Bone marrow (tissue), 2 donors: ENCODE data around the gene GATAD2A.

Experiments used
- DNase-seq, 2 donors: peaks; one replicate each; lab custom pipeline; 2025; lab: John Stamatoyannopoulos, UW

The GATAD2A gene

DNA sequence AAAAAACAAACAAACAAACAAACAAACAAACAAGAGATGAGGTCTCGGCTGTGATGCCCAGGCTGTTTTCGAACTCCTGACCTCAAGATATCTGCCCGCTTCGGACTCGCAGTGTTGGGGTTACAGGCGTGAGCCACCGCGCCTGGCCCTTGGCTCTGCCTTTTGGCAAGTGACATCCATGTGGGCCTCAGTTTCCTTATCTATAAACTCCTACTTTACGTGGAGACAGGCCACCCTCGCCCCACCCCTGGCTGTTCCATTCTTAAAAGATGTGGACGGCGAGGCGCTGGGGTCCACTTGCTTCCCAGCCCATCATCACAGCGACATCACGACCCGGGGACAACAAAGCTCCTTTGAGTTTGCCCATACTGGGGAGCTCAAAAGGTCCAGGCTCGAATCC is 108.2 kb downstream of the GATAD2A start:
- no peak for DNase-seq

DNA sequence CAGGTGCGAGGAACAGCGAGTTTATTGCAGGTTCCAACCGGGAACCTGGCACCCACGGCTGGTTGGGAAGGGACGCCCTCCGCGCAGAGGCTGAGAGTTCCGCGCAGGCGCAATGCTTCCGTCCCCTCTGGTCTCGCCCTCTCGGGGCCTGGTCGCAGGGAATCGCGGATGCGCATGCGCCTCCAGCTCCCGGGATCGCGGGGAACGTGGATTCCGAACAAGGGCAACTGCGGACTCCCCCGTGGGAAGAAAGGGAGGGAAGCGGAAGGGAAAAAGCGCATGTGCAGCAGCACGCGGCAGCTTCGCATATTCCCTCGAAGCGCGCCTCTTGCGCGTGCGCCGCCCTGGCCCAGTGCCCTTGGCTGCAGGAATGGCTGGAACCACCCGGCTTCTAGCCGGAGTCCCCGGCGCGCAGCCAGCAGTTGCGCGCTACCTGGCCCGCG is 108.8 kb downstream of the GATAD2A start:
- DNase-seq = no peak

DNA sequence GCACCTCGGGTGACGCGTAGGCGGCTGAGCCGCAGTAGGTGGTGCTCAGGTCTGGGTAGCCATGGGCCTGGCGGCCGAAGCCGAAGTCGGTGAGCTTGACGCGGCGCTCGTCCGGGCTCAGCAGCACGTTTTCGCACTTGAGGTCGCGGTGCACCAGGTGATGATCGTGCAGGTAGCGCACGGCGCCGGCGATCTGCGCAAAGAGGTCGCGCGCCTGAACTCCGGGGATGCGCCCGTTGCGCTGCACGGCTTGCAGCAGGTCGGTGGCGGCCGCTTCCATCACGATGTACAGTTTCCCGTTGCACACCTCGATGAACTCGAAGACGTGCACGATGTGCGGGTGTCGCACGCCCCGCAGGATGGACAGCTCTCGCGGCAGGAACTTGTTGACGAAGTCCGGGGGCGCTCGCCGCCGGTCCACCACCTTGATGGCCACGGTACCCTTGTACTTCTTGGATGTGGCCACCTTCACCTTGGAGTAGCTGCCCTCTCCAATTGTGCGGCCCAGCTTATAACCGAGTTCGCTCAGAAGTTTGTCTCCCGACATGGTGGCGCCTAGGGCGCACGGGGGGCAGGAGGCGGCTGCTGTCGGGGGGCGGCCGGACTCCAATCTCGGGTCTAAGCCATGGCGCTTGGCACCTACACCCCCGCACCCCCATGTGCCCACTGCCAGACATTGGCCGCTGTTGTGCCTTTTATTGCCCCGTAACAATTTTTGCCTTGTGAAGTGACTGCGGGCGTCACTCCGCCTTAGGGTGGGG is 109.6 kb downstream of the GATAD2A start, which contains the start of gene TSSK6:
Gene TSSK6, minus strand, starts transcription at position 668 of the 761 bp plus-strand sequence. Its CDS starts 121 bp downstream, at position 547.
- DNase-seq = no peak

DNA sequence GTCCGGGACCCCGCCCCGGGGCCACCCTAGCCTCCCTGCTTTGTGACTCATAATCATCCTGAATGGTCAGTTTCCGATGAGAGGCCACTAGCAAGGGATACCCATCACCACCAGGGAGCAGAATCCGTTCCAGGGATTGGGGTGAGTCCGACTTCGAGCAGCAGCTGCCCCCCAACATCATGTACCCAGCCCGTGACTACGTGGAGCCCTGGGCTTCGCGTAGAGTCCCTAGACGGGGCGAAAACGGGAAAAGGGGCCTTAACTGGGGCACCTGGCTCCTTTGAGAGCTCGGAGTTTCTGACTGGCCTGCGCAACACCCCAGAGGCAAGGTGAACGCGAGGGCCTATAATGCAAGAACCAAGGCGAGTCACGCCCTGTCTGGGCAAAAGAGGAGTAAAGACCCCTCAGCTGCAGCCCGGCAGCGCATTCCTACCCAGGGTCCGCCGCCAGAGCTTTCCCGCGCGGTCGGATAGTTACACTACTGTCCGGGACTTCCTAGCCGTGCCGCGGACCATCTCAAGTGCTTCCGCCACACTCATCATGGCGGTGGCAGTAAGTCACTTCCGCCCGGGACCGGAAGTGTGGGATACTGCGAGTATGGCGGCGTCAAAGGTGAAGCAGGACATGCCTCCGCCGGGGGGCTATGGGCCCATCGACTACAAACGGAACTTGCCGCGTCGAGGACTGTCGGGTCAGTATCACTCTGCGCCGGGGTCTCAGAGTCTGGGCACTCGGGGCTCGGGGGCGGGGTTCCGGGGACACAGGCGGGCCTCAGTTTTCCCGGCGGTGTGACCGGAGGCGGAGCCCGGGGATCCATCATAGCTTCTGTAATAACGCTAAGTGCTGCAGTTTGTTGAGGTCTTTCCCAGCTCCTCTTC is 110.4 kb downstream of the GATAD2A start, which contains the start of gene NDUFA13:
Gene NDUFA13, plus strand, starts transcription at position 584 of the 878 bp plus-strand sequence. Its CDS starts 14 bp downstream, at position 598.
- peak; percentile 84 to 96 for DNase-seq

DNA sequence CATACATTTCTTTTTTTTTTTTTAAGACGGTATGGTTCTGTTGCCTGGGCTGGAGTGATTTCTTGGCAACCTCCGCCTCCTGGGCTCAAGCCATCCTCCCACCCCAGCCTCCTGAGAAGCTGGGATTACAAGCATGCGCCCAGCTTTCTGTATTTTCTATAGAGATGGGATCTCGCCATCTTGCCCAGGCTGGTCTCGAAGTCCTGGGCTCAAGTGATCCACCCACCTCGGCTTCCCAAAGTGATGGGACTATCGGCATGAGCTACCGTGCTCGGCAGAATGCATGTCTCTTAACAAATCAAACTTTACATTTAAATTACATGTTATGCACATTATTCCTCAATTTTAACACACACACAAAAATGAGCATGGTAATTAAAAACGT is 111.8 kb downstream of the GATAD2A start:
- DNase-seq = no peak

DNA sequence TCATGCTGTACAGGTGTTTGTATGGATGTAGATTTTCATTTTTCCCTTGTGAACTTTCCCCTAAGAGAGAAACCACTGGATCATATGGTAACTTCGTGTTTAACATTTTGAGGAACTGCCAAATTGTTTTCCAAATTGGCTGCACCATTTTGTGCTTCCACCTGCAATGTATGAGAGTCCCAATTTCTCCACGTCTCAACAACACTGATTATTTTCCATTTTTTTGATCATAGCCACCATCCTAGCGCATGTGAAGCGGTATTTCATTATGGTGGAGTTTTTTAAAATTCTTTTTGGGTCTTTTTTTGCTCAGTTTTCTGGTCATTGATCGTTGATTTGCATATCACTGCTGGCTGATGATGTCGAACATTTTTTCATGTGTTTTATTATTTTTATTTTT is 115.5 kb downstream of the GATAD2A start:
- no peak for DNase-seq

DNA sequence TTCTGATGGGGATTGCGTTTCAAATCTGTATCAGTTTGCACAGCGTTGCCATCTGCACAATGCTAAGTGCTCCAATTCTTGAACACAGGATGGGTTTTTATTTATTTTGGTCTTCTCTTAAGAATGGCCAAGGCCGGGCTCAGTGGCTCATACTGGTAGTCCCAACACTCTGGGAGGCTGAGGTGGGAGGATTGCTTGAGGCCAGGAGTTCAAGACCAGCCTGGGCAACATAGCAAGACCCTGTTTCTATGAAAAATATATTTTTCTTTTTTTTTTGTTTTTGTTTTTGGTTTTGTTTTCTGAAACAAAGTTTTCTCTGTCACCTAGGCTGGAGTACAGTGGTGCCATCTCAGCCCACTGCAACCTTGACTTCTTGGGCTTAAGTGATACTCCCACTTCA is 117.7 kb downstream of the GATAD2A start:
- DNase-seq = no peak

DNA sequence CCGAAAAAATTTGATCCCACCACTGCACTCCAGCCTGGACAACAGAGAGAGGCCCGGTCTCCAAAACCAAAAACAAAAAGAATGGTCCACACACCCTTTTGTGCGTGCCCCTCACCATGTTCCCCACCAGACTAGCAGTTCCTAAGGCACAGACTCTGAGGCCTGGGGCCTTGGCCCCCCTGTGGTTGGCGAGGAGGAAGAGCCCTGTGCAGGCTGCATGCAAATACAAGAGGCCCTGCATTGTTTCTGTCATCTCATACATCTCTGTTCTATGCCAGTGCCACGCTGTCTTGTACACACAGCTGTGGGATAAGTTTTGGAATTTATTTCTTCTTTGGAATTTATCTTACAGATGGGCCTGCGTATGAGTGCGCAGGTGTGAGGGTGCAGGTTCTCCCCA is 118.6 kb downstream of the GATAD2A start:
- no peak for DNase-seq

DNA sequence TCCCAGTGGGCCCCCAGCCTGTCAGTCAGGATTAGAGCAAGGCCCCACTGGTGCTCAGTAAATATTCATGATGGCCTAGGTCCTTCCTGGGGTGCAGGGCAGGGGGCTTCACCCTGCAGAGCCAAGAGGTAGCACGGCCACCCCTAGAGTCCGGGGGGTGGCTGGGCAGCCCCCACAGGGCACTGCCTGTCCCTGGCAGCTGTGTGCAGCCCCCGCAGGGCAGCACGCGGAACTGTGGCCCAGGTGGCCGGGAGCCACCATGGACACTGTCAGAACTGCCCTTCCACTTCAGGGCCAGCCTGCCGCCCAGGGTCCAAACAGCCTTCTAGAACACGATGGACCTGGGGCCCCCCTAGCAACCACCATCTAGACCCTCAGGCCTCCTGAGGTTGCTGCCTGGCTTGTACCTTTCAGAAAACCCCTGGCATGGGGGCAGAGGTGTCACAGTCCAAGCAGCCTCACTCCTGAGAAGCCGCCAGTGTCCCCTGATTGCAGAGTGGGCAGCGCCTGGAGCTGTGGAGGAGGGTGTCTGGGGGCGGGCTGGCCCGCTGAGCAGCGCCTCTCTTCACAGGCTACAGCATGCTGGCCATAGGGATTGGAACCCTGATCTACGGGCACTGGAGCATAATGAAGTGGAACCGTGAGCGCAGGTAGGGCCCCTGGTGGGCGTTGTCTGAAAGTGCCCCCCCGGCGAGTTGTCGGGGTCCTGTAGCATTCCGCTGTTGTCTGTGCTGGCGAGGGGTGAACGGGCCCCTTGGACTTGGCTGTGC is 120.3 kb downstream of the GATAD2A start:
- no peak for DNase-seq

DNA sequence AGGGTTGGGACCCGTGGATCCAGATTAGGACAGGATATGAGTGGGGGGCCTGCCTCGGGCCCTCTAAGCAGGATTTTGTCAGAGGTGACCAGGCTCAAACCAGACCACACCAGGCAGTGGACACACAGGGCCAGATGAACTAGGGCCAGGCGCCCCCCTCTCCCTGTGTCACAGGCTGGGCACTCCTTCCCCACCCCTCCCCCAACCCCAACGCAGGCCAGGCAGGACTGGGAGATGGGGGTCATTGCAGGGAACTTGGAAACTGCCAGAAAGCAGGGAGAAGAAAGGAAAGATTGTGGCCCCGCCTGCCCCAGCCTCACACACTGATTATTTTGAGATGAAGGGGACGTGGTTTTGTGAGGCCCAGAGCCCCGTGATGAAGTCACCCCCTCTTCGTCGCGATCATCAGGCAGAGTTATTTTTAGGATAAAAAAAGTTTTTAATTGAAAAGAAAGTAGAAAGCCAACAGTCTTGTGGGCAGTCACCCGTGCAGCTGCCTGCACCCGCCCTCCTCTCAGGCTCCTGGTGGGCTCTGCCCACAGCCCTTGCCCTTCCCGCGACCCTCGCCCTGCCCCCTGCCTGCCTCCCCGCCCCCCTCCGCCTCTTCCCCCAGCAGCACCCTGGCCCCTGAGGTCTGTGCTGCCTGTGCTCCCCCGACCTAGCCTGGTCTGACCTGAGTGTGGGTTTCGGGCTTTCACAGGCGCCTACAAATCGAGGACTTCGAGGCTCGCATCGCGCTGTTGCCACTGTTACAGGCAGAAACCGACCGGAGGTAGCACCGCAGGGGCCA is 121.3 kb downstream of the GATAD2A start:
- no peak for DNase-seq

DNA sequence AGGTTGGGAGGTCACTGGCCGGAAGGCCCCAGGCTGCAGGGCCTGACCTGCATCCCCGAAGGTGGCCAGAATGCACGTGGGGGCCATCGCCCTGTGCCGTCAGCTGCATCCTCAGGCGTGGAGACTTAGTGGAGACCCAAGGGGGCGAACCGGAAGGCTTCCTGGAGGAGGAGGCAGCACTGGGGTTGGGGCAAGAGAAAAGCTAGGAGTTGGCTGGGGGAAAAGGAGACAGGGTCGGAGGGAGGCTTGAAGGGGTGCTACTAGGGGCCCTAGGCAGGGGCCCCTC is 121.8 kb downstream of the GATAD2A start:
- DNase-seq = no peak

DNA sequence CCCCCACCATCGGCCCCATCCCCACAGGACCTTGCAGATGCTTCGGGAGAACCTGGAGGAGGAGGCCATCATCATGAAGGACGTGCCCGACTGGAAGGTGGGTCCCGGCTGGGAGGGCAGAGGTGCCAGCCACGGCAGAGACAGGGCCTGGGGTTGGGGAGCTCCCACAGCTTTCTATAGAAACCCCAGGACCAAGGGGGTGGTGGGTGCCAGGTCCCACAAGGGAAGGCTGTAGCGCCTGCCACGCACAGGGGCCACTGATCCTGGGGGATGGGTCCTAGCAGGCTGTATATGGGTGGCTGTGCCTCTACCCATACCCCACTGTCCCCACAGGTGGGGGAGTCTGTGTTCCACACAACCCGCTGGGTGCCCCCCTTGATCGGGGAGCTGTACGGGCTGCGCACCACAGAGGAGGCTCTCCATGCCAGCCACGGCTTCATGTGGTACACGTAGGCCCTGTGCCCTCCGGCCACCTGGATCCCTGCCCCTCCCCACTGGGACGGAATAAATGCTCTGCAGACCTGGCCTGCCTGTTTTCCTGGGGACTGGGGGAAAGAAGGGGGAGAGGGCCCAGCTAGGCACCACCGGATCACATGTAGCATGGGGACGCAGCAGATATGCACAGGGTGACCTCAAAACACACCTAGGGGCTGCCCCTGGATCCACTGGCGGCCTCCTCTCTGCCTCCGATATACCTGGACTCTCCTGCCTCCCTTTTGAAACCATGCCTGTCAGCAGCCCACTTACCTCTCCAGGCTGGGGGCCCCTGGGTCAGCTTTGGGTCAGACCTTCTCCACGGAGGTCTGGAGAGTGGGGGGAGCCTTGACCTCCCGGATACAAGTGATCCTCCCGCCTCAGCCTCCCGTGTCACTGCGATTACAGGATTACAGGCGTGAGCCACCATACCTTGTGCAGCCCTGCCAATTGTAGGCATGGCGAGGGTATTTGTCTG is 122.5 kb downstream of the GATAD2A start:
- no peak for DNase-seq

DNA sequence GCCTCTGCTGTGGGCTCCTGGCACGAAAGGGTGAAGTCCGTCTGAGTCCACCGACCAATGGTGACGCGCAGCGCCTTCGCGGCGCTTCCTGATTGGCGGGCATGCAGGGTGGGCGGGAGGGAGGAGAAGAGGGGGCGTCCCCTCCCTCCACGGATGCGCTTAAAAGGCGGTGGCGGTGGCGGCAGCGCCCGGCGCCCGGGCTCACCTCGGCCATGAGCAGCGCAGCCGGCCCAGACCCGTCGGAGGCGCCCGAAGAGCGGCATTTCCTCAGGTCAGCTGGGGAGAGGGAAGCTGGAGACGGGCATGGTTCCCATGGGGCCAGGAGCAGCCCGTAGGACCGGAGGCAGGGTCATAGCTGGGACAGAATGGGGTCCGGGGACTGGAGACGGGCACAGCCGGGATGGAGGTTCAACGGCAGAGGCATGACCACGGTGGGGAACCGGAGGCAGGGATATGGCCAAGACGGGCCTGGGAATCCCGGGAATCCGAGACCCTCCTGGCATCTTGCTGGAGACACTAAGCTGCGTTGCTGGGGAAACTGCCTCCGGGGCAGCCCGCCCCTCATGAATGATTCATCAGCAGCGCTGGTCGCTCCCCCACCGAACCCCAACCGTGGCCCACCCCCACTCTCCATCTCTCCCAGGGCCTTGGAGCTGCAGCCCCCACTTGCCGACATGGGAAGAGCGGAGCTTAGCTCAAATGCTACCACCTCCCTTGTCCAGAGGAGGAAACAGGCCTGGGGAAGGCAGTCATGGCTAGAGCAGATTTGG is 123.4 kb downstream of the GATAD2A start, which contains the start of gene YJEFN3:
Gene YJEFN3, plus strand, starts transcription at position 191 of the 770 bp plus-strand sequence. Its CDS starts 22 bp downstream, at position 213.
- no peak for DNase-seq

DNA sequence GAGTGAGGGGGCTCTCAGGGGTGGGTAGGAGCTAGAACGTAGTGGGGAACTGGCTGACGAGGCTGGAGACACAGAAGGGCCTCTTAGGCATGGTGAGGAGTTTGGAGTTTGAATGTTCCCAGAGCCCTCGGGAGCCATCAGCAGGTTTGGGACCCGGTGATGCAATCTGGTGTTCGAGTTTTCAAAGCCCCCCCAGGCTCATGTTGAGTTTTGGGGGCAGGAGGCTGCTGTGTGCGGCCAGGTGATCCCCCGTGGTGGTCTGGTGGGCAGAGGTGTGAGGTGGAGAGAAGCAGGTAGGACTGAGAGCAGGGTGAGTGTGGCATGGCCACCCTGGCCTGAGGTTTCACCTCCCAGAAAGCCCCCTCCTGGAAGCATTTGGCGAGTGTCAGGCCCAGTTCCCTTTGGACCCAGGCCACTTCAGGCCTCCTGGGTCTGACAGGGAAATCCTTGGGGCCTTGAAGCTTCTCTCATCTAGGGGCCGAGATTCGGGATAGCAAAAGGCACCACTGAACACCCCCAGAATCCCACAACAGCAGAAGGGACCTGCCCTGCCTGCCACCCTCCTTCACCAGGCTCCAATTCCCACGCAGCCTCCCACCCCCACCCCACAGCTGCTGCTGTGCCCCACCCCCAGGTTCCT is 124.4 kb downstream of the GATAD2A start:
- no peak for DNase-seq

DNA sequence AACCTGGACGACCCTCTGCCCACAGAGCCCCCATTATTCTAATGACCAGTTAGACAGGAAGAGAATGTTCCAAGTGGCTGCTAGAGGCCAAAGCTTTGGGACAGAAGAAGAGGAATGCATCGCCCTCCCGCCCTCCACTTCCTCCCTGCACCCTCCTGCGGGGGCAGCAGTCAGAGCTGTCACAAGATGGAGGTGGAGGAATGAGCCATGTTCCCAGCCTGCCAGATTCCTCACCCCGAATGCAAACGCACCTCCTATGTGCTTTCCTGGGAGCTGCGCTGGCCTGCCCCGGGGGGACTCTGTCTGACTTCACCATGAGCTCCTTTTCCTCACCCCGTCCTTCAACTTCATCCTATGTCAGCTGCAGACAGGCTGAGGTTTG is 124.9 kb downstream of the GATAD2A start:
- no peak for DNase-seq

DNA sequence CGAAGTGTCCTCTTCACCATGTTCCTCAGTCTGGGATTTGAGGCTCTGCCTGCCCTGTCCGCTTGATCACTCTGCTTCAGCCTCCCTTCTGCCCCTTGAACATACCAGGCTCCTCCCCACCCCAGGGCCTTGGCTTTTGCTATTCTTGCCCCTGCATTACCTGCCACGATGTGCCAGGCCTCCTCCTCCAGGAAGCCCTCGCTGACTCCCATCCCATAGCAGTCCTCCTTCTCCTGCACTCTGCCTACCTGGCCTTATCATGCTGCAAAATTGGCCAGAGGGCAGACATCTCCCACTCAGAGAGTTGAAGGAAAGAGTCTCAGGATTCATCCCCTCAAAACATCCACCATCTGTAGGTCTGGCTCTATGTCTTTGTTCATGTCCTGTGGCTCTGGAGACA is 125.4 kb downstream of the GATAD2A start:
- DNase-seq = no peak

DNA sequence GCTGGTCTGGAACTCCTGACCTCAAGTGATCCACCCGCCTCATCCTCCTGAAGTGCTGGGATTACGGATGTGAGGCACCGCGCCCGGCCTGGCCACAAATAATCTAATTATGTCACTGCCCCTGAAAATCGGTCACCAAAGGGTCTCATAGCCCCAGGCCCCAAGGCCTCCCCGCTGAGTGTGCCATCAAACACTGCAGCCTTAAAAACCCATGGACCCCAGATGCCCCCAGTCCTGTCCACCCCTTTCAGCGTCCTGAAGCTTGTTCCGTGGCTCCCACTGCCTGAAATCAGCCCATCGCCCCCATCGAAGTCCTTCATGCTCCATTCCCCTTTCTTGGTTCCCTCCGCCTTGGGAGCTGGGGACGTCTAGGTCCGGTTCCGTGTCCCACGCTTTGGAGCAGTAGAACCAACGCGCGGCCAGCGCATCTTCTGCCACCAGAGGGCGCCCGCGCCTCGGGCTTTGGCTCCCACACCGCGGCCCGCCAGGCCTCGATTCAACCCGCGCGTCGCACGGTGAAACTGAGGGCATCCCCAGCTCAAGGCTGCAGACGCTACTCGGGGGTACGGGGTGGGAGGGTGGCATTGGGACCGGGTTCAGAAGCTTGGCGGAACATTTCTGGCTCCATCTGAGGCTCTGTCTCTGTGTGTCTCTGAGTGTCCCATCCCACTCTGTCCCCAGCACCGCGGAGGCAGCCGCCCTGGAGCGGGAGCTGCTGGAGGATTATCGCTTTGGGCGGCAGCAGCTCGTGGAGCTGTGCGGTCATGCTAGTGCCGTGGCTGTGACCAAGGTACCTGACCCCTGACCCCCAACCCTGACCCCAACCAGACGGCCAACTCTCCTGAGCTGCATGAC is 126.7 kb downstream of the GATAD2A start:
- DNase-seq = peak in 1 of 2 donors; percentile 50
